Esophagus muscularis mucosa (tissue), 4 donors: ENCODE measurements around the gene DOK4. TPM values are rescaled to one million over a fixed set of nuclear protein-coding genes. Genes with fewer than 3 reads are reported as not detected.
A peak's percentile ranks its signal among the peaks of the same experiment; 100 is the strongest.

ENCODE experiments used
- DNase-seq: peaks from one replicate; pipeline ENCODE4 v3.0.0-alpha.2; 2017; ENCODE audit errors: extremely low spot score
- H3K27ac ChIP-seq, 4 donors: fragments of 200-600 bp; sonication (generic); replicated peaks in 1 of 4; 1 replicate in 3 of 4; 2 replicates in 1 of 4; pipeline ENCODE4 v1.5.1; 2016 to 2019; ENCODE audit warnings: mild to moderate bottlenecking in 1 of 4
- H3K27me3 ChIP-seq, 4 donors: fragments of 200-600 bp; sonication (generic); one replicate each; pipeline versions ENCODE4 v1.5.1 to v1.6.0; 2016 to 2019
- H3K36me3 ChIP-seq, 4 donors: fragments of 200-600 bp; sonication (generic); one replicate each; pipeline ENCODE4 v1.5.1; 2016 to 2019
- H3K4me1 ChIP-seq, 4 donors: fragments of 200-600 bp; sonication (generic); one replicate each; pipeline ENCODE4 v1.5.1; 2016 to 2019
- H3K4me3 ChIP-seq, 4 donors: fragments of 200-600 bp; sonication (generic); 1 replicate in 2 of 4; 2 replicates in 2 of 4; pipeline ENCODE4 v1.5.1; 2016 to 2019; ENCODE audit warnings: mild to moderate bottlenecking in 4 of 4, moderate library complexity in 1 of 4
- H3K9me3 ChIP-seq, 4 donors: fragments of 200-600 bp; sonication (generic); 1 replicate in 3 of 4; 2 replicates in 1 of 4; pipeline ENCODE4 v1.5.1; 2016 to 2019
- EP300 ChIP-seq: sonication (generic); formaldehyde crosslinking; IDR thresholded peaks from one replicate; pipeline ENCODE4 v1.6.1; 2017; ENCODE audit warnings: antibody characterized with exemption
- POLR2A ChIP-seq: fragments of 450-650 bp; IDR thresholded peaks from one replicate; pipeline ENCODE4 v1.6.1; 2017; ENCODE audit warnings: antibody characterized with exemption, moderate library complexity, mild to moderate bottlenecking, low read depth
- POLR2AphosphoS5 ChIP-seq, 2 donors: sonication (generic); formaldehyde crosslinking; IDR thresholded peaks; one replicate each; pipeline ENCODE4 v1.6.1; 2017; ENCODE audit warnings: antibody characterized with exemption in 2 of 2
- WGBS: methylation state at CpG from one replicate; pipeline ENCODE4 v1.1.5; 2018; 5-methylcytosine and 5-hydroxymethylcytosine counted together
- intact Hi-C: fragments of 100-400 bp; cut with DNase I; formaldehyde crosslinking; loops from one replicate; pipeline ENCODE4 v1.15.1; 2023
- total RNA-seq, 4 donors: library from RNA; depleted of rRNA; stranded (reverse); fragments of >200 nt; gene quantifications; one replicate each; pipeline versions ENCODE4 v1.1.0 to v1.2.1, GENCODE V29; 2016
- TF ChIP-seq, protein P1 (sequence below), 3 experiments: fragments of 200-600 bp in 2 of 3; fragments of 450-650 bp in 1 of 3; sonication (generic) in 2 of 3; IDR thresholded peaks; one replicate each; pipeline ENCODE4 v1.5.1; 2017 to 2019; ENCODE audit warnings: antibody characterized with exemption in 3 of 3, mild to moderate bottlenecking in 2 of 3, moderate library complexity in 1 of 3

DOK4 gene
- 10 to 100 TPM; 14.5 to 36.7 (median 29.4) TPM for total RNA-seq

DNA sequence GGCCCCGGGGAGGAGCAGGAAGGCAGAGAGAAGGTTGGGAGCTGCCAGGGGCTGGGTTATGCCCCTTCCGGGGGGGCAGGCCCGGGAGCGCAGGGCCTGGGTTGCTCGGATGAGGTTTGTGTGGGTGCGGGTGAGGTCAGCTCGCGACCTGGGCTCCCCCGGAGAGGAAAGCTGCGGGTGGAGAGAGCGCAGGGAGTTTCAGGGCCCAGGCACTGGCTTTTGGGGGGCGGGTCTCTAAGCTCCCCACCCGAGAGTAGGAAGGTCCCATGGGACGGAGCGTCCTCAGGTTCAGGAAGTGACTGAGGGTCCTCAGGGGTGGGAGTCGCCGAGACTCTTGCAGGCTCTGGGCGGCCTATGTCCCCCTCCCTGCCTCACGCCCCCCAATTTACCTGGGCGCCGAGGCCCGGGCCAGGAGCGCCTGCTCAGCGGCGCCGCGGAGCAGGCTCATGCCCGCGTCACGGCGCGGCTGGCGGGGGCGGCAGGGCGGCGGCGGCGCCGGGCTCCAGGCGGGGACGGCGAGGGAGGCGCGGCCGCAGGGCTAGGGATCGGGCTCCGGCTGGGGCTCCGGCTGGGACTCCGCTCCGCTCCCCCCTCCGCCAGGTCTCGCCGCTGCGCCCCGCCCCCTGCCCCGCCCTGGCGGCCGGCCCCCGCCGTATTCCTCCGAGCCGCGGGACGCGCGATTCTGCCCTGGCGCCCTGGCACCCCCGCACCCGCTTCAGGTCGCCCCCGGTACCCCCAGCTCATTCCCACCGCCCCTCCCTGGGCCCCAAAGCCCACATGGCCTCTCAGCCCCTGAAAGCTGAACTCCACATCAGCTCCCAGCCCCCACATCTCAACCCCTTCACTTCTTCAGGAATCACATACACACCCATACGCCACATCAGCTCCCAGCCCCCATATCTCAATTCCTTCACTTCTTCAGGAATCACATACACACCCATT lies at the start of gene DOK4:
TSS of gene DOK4 (minus strand) at position 578 of the 942 bp plus-strand sequence. CDS start 6,986 bp downstream, outside the sequence.
- peak in 1 of 2 donors; percentile 32 for TF ChIP-seq POLR2AphosphoS5 (IDR thresholded peaks at IDR 0.05)
- TF ChIP-seq EP300 = no peak
- Histone ChIP-seq H3K9me3 (no peaks in the 10 kb centered on the region), H3K27me3 (no peaks in the 10 kb centered on the region), H3K36me3 (no peaks in the 10 kb centered on the region), H3K4me1 (peaks cover 18 to 36% (median 28%) of the 10 kb centered on the region in 4 donors), H3K4me3 (peak within 1 kb of the TSS; percentile 73 to 81 (median 80)), H3K27ac (peak within 1 kb of the TSS; percentile 70 to 78 (median 74))
- intact Hi-C loops = loop anchor here (5.0 kb wide), 1 partner anchor 51 kb away; the partner anchor contains the start of gene CCDC102A
- WGBS = 4% methylated on average over 15 of the region's 73 CpGs
- no peak for DNase-seq

DNA sequence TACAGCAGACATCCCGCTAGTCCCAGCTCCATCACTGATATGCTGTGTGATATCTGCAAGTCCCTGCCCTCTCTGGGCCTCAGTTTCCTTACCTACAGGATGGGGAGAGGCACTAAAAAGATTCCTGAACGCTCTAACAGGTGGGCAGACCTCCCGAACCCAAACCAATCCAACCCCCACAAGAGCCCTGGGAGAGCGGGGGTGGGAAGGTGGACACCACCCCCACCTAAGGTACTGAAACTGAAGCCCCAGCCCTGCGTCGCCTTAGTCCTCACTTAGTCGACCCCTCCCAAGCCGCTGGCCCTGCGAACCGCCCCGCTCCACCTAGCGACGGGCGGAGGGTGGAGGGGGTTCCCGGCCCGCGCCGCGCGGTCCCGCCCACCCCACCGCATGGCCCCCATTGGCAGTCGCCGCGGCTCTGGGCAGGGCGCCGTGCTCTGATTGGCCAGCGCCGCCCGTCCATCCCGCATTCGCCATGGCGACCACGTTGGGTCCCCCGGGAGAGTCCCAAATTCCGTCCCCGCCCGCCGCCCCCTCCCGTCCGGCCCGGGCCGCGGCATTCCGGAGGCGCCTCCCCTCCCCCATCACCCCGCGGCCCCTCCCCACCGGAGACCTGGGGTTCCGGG lies 49.5 kb upstream of the DOK4 start:
- DNase-seq = peak; percentile 98
- no peaks in the 10 kb centered on the region for H3K9me3 ChIP-seq
- H3K4me3 ChIP-seq = peak overlapping the region; percentile 95 to 99 (median 96)
- peaks cover 0 to under 1% (median 0%) of the 10 kb centered on the region in 4 donors for H3K27me3 ChIP-seq
- WGBS = under 1% methylated on average over 20 of the region's 50 CpGs
- H3K4me1 ChIP-seq = peaks cover 26 to 64% (median 58%) of the 10 kb centered on the region in 4 donors
- TF ChIP-seq, protein P1, sequence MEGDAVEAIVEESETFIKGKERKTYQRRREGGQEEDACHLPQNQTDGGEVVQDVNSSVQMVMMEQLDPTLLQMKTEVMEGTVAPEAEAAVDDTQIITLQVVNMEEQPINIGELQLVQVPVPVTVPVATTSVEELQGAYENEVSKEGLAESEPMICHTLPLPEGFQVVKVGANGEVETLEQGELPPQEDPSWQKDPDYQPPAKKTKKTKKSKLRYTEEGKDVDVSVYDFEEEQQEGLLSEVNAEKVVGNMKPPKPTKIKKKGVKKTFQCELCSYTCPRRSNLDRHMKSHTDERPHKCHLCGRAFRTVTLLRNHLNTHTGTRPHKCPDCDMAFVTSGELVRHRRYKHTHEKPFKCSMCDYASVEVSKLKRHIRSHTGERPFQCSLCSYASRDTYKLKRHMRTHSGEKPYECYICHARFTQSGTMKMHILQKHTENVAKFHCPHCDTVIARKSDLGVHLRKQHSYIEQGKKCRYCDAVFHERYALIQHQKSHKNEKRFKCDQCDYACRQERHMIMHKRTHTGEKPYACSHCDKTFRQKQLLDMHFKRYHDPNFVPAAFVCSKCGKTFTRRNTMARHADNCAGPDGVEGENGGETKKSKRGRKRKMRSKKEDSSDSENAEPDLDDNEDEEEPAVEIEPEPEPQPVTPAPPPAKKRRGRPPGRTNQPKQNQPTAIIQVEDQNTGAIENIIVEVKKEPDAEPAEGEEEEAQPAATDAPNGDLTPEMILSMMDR (IDR thresholded peaks at IDR 0.05) = peak in 1 of 3 experiments; percentile 20
- no peak for TF ChIP-seq EP300
- TF ChIP-seq POLR2A = no peak
- TF ChIP-seq POLR2AphosphoS5 (IDR thresholded peaks at IDR 0.05) = peak; percentile 56 to 81
- intact Hi-C loops = loop anchor here (5.0 to 10.0 kb wide), 2 partner anchors 48 to 351 kb away; partner anchors contain the start of genes DOK4, PSME3IP1 and RSPRY1
- H3K27ac ChIP-seq = peak overlapping the region; percentile 91 to 96 (median 96)
- no peaks in the 10 kb centered on the region for H3K36me3 ChIP-seq

DNA sequence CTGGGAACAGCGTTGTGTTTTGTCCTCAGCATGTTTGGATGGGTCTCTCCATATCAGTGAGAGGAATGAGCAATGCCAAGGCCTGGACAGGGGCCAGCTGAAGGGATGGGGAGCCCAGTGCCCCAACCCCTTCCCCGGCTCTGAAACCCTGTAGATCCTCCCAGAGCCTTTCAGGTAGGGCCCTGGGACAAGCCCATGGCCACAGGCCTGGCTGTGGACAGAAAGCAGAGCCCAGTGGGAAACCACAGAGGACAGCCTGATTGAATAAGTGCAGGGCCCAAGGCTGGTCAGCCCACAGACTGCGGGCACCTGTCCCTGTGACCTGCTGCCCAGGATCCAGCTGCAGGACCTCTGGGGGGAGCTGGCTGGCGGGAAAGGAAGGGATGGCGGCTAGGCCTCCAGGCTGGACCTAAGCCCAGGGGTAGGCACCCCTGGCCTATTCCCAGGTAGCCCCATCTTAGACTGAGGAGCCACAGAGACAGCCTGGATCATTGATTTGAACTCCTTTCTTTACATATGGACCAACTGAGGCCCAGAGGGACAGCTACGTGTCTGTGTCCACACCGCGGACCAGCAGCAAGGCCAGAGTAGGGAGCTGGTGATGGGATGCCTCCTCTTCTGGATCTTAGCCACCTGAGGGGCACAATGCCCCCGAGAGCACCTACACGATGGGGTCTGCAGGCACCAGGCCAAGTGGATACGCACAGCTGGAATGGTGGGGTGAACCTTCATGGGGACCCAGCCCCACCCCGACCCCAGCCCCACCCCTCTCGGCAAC lies 48.8 kb upstream of the DOK4 start:
- Histone ChIP-seq H3K9me3 (no peaks in the 10 kb centered on the region), H3K4me1 (peaks cover 33 to 71% (median 65%) of the 10 kb centered on the region in 4 donors), H3K27me3 (no peaks in the 10 kb centered on the region), H3K27ac (peak overlapping the region; percentile 91 to 96 (median 96)), H3K36me3 (no peaks in the 10 kb centered on the region), H3K4me3 (peak overlapping the region; percentile 95 to 99 (median 96))
- WGBS = 35% methylated on average over 9 of the region's 13 CpGs
- TF ChIP-seq, protein P1 (IDR thresholded peaks at IDR 0.05) = no peak
- TF ChIP-seq EP300 = no peak
- no peak for TF ChIP-seq POLR2A
- no peak for TF ChIP-seq POLR2AphosphoS5 (IDR thresholded peaks at IDR 0.05)
- DNase-seq = no peak
- intact Hi-C loops = loop anchor here (5.0 to 10.0 kb wide), 2 partner anchors 48 to 350 kb away; partner anchors contain the start of genes DOK4, PSME3IP1 and RSPRY1

DNA sequence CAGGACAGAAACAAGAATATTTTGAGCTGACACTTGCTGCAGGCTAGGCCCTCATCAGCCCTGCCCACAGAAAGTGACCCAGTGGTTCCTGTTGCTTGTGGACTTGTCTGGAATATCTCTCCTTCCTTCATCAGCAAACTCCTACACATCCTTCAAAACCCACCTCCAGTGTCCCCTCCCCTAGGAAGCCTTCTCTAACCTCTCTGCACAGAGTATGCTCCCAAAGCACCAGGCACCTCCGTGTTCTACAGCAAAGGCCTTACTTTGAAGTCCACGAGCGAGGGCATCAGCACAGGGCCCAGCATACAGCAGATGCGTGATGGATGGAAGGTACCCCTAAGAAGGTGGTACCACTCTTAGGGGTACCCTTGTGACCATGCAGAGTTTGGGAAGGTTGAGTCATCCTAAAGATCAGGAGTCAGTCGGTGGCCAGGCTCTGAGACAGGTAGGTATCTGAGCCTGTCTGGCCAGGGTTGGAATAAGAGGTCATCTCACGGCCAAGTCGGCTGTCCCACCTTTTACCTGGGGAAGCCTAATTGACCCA lies 48.1 kb upstream of the DOK4 start:
- no peak for DNase-seq

More for the DNA sequence above, 48.1 kb upstream of the DOK4 start:
- Histone ChIP-seq H3K36me3 (no peaks in the 10 kb centered on the region), H3K27me3 (no peaks in the 10 kb centered on the region), H3K9me3 (no peaks in the 10 kb centered on the region), H3K27ac (peak overlapping the region; percentile 91 to 96 (median 96)), H3K4me1 (peaks cover 40 to 78% (median 72%) of the 10 kb centered on the region in 4 donors), H3K4me3 (no peak overlapping the region)
- 87% methylated on average over 7 of the region's 7 CpGs for WGBS
- no peak for TF ChIP-seq EP300
- TF ChIP-seq POLR2A = no peak
- no peak for TF ChIP-seq POLR2AphosphoS5 (IDR thresholded peaks at IDR 0.05)
- TF ChIP-seq, protein P1 (IDR thresholded peaks at IDR 0.05) = no peak
- intact Hi-C loops = loop anchor here (10.0 kb wide), 1 partner anchor 350 kb away; the partner anchor contains the start of genes PSME3IP1 and RSPRY1
